ENCODE measurements around the gene GGCX.
A peak's percentile ranks its signal among the peaks of the same experiment; 100 is the strongest.
"Not testable (repeated sequence)": the region's sequence is repeated elsewhere in the genome, so short reads cannot be mapped to it uniquely, and the experiment has no call there.

The GGCX gene

DNA sequence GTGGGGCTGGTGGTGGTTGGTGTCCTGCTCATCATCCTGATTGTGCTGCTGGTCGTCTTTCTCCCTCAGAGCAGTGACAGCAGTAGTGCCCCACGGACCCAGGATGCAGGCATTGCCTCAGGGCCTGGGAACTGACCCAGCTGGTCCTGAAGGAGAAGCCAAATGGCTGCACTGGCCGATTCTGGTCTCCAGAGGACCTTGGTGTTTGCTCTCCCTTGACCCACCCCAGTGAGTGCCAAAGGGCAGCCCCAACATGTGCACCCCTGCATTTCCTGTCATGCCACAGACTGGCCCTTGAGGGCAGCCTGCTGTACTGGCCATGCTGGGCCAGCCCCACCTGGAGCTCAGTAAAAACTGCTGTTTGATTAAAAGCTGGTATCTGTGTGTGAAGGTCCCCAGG, 31.7 kb upstream of the GGCX start:
- no peak for DNase-seq

DNA sequence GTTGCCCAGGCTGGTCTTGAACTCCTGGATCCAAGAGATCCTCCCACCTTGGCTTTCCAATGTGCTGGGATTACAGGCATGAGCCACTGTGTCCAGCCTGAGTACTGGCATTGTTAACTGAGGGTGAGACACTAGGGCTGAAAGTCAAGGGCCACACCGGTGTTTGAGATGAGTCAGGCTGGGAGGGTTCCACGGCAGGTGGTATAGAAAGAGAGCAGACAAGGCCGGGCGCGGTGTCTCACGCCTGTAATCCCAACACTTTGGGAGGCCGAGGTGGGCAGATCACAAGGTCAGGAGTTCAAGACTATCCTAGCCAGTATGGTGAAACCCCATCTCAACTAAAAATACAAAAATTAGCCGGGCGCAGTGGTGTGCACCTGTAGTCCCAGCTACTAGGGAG, 31.0 kb upstream of the GGCX start:
- not testable (repeated sequence) for DNase-seq

DNA sequence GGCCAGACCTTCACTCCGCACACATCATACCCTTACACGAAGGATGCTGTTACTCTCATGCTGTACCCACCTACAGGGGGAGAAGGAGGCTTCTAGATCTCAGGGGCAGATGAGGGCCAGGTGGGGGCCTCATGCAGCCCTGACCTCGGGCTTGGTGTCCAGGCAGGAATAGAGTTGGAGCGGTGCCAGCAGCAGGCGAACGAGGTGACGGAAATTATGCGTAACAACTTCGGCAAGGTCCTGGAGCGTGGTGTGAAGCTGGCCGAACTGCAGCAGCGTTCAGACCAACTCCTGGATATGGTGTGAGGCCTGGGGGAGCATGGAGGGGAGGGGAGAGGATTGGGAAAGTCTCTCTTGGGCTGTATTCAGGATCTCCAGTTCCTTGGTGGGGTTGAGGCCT, 30.3 kb upstream of the GGCX start:
- no peak for DNase-seq

DNA sequence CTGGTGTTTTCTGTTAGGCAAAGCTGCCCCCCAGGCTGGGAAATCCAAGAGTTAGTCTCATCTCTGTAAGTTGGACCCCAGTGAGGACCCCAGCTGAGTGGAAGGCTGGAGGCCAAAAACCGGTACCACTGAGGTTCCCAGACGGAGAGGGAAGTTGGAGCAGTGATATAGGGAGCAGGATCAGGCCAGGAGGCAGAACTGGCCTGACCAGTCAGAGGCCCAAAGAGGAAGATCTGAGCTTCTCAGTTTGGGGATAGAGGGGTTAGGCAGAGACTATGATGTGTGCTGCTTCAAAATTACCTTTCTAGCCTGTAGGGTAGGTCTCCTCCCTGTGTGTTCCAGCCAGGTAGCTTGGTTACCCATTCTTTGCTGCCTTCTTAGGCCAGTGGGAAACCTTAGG, 29.7 kb upstream of the GGCX start:
- DNase-seq: no peak

DNA sequence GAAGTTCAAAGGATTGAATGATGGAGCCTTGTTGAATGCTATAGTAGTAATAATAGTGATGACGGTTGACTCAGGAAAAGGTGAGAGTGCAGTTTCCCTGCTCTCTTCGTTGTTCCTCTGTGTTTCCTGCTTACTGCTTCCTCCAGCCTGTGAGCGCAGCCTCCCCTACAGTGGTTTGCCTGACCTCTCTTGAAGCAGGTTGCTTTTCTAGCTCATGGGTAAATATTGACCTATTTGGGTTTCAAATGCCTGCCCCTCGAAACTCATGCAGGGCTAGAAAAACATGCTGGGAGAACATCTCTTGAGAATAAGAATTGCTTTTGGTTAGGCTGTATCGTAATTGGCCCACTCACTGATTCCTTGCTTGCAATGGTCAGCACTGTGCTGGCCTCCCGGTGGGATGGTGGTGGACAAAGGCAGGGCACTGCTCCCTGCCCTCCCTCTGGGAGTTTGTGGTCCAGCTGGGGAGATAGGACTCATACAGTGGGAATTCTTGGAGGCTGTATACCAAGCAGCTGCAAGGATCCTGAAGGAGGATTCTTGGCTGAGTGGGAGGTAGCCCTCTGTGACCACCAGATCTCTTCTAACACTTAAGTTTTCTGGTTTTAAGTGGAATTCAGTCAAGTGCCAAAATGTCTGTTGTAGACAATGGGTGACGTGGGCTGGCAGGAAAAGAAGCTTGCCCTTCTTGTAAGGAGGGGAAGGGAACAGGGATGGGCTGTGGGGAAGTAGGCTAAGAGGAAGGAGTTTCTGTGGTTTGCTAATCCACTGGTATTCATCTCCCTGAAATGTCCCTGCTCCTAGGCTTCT, 28.9 kb upstream of the GGCX start:
- no peak for DNase-seq

DNA sequence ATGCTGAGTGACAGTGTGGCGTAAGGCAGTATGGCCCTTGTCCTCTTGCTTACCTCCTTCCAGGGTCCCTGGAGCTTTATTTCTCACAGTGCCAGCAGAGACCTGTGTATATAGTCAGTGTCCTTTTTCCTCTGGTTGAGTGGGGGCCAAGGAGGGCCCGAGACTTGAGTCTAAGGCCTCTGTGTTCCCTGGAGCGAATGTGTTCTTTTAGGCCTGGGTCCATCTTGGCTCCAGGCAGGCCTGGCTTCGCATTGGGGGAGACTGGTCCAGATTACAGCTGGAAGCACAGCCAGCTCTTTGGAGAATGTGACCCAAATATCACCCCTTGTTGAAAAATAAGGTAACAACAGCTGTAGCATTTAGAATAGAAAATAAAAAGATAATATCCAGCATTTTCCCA, 27.9 kb upstream of the GGCX start:
- DNase-seq: no peak

DNA sequence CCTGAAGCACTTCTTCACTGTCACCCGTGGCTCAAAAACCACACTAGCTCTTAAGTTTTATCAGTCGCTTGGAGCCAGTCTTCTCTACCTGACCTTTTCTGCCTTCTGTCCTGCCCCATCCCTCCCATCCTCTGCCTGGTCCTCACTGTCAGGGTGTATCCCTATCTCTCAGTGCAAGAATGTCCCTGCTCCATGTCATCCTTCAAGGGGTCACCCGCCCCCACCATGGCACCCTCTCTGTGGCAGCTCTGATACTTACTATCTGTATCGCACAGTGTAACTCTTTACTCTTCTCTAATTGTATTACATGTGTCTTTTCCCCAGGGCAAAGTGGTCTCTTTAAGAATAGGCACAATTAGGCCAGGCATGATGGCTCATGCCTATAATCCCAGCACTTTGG, 27.4 kb upstream of the GGCX start:
- DNase-seq: no peak

DNA sequence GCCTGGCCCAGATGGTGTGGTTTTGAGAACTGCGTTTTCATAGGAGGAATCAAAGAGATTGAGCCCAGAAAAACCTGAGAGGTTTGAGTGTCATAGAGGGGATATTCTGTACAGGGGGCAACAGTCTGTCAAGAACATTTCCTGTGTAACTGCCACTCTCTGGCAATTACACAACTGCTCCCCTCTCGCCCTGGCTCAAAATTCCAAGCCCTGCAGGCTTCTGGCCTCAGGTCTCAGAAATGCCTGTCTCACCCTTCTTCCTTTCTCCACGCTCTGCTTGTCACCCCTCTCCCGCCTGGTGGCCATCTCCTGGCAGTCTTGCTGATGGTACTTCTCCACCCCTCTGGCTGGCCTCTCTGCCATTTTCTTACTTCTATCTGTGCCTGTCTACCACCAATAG, 26.9 kb upstream of the GGCX start:
- no peak for DNase-seq

DNA sequence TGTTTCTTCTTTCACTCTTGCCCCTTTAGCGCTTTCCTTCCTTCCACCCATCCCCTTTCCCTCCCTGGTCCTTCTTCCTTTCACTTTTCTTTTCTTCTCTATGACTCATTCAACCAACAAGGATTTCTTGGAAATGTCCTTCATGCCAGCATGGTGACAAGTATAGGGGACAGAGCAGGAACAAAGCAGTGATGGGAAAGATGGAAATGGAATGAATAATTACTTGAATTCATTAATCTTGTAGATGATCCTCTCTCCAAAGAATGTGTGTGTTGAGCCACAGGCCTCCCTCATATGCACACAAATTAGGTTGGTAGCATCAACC, 24.4 kb upstream of the GGCX start:
- DNase-seq: no peak

DNA sequence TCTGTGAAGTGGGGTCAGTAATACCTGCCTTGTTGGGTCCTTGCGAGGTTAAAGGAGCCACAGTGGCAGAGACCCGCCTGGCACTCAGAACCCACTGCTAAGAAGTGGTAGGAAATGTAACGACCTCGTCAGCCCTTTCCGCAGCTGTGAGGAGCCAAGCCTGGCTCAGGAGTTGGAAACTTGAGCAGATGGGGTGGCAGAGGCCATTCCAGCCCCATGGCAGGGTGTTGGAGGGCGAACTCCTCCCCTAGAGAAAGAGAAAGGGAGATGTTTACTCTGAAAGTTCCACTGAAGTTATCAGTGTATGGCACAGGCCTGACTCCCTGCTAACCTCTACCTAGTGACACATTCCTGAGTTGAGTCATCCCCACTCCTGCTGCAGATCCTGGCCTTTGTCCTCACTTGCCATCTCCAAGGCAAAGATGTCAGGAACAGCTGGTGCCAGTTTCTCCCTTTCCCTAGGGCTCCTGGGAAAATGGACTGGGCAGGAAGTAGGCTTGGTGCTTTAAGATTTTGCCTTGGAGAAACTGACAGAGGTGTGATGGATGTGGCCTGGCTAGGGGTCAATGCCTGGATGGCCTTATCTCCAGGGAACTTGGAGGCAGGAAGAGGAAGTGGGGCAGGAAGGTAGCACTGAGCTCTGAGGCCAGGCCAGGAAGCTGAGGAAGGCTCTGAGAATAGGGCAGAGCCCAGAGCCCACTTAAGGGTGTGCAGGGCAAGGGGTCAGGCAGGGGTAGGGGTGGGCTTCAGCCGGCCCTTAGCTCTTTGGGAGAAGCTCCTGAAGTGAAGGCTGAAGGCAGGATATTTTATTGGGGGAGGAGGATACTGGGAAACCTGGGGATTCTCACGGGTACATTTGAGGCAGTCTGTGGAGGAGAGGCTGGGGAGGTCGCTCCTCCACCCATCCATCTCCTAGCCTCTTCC, 23.8 kb upstream of the GGCX start:
- peak; percentile 33 for DNase-seq

DNA sequence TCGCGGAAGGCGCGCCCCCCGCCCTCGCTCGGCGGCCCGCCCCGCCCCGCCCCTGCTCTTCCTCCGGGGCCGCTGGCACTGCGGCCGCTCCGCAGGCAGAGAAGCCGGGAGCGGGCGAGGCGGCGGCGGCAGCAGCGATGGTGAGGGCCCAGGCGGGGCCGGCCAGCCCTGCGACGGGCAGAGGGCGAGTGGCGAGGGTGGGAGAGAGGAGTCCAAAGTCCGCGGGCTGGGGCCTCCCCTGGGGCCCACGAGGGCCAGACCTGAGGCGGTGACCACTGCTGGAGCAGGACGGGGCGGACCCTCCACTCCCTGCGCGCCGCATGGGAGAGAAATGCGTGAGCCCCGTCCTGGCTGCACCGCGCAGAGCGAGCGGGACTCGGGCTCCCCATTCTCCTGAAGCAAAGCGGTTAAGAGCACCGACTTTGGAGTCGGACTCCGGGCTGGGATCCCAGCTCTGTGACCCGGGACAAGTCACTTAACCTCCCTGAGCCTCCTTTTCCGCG, 23.1 kb upstream of the GGCX start, which contains the start of gene VAMP5:
TSS of gene VAMP5 (plus strand) at position 78 of the 503 bp plus-strand sequence. CDS start at position 138, 60 bp downstream.
- no peak for DNase-seq

DNA sequence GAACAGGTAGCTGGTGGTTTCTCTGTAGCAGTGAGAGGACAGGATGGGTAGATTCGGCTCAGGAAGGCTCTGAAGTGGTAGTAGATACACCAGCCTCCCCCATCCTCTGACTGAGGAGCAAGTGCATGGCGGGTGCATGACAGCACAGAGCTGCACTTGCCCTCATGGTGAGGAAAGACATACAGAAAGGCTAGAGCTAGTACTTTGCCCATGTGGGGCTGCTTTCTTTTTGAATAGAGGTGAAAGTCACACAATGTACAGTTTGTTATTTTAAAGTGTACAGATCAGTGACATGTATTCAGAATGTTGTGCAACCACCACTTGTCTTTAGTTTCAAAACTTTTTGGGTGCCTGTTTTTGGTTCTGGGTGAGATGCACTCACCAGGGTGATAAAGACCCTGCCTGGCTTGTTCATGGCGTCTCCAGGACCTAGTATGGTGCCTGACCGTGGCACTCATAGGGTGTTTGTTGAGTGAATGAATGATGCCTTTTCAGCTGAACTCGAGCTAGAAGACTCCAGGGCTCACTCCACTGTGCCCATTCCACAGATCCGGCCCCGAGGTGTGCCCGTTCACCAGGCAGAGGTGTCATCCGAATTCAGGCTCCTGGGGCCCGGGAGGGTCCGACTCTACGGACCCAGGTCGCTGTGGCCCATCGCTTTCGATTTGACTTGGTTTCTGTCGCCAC, 22.5 kb upstream of the GGCX start:
- no peak for DNase-seq

DNA sequence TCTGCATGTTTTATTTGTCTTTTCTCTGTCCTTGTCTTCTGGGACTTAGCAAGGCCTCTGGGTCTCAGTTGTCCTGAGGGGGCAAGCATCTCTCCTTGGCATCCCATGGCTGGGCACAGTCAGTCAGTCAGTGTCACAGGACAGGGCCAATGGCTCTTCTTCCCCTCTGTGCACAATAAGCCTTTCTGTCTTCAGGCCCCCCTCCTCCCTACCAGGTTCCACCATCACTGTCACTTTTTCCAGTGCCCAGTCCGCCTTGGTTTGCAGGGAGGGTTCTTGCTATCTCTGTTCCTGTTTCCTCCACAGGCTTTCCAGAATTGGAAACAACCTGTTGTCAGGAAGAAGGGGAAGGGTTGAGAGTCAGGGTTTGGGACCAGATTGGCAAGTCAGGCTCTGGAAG, 21.2 kb upstream of the GGCX start:
- DNase-seq: no peak

DNA sequence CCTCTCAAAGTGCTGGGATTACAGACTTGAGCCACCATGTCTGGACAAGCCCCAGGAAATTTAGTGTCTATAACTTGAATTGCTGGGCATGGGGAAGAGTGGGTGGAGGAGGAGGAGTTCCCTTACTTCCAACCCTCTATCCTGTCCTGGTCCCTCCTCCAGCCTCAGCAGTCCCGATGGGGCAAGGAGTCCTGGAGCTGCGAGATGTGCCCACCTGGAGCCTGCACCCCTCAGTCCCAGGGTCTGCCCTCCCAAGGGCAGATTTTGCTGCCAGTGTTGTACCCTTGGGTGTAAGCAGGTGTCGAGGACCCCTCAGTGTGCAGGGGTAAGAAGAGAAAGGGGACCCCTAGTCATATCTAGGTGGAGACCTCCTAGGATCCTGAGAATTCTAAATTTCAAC, 18.9 kb upstream of the GGCX start:
- no peak for DNase-seq

DNA sequence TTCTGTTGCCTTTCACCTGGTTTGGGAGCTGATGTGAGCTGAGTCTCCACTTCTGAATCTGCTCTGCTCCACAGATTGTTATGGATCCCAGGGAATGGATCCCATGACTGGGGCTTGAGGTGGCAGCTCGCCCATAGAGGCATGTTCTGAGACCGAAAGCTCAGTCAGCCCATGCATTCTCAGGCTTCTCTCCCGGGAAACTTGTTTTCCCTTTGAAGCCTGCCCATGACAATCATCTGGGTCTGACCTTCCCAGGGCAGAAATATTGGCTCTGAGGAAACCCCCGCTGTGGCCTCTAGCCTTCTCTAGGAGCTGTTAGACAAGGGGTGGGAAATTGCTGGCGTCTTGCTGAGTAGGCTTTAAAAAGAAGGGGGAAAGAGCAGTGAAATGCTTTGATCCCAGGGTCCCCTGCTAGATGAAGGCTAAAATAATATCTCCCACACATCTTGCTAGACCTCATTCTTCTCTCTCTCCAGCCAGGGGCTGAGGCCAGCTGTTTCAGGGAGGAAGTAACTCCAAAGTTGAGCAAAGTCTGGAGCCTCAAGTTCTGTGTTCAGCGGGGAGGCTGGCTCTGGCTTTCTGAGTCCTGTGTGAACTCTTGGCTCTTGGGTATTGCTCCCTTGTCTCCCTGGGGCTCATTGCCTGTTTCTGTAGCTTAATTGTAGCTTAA, 18.1 kb upstream of the GGCX start:
- no peak for DNase-seq

DNA sequence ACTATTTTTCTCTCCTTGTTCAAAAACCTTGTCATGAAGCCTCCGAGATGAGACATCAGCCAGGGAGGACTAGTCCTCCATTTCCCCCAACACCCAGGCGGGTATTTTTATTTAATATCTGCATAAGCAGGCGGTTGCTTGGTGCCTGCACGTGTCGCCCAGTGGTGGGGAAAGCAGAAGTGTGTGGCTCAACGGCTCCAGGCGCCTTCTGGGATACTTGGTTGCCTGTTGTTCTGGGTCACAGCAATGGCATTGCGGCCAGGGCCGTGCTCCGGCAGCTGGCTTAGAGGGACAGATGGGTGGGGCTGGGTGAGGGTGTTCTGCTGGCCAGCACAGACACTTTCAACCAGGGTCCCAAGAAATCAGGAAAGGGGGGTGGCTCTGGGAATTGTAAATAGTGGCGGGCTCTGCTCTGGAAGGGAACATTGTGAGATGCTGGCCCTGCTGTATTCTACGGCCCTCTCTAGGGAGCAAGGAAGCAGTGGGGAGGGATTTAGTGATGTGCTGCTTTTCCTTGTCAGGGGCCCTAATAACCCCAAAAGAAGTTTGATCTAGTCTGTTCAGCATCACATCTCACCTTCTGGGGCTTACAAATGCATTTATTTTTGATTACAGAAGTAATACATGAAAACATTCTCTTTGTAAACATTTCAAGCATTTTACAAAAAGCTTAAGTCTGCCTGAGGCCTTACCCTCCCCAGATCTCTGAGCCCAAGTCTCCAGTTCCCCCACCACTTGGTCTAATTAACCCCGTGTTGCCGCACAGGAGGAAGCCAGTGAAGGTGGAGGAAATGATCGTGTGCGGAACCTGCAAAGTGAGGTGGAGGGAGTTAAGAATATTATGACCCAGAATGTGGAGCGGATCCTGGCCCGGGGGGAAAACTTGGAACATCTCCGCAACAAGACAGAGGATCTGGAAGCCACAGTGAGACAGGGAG, 17.2 kb upstream of the GGCX start:
- no peak for DNase-seq

DNA sequence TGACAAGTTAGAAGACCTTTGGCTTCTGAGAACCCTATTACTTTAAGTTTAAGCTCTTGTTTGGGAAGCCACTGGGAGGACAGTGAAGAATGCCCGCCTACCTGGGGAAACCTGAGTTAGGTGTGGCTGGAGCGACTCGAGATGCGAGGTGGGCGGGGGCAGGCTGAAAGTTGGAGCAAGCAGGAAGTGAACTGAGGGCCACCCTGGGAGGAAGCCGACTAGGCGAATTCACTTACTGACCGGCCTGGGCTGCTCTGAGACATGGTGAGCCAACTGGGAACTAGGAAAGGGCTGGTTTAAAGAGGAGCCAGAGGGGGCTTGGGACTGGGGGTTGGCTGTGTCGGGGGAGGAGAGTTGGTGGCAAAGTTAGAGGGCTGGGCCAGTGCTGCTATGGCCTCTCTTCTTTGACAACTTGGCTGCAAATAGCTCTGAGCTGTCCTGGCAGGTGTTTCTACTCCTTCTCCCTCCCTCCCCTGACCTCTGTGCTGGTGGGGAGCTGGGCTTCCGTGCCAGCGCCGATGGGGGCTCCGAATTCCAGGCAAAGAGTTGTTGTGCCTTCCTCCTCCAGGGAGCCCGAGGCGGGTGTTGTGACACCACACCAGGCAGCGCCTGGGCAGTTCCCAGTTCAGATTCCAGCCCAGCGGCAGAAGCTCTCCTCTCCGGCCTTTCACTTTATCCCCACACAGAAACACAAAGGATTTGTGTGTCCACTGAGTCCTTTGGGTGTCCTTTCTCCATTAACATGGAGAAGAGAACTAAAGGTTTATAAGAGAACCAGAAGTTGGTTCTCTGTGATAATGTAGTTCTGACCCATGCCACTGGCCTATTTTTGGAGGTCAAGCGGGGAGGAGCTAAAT, 16.3 kb upstream of the GGCX start, which contains the start of gene VAMP8:
TSS of gene VAMP8 (plus strand) at position 201 of the 857 bp plus-strand sequence. CDS start at position 262, 61 bp downstream.
- DNase-seq: peak; percentile 64

DNA sequence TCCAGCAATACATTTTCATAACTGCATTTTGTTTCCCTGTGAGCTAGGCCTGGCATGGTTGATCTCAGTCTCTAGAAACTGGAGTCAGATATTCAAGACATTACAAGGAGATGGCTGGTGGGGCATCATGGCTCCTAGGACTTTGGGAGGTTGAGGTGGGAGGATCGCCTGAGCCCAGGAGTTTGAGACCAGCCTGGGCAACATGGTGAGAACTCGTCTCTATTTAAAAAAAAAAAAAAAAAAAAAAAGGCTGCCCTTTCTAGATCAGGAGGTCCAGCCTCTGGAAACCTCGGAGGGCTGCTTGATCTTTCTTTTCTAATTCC, 15.7 kb upstream of the GGCX start:
- no peak for DNase-seq

DNA sequence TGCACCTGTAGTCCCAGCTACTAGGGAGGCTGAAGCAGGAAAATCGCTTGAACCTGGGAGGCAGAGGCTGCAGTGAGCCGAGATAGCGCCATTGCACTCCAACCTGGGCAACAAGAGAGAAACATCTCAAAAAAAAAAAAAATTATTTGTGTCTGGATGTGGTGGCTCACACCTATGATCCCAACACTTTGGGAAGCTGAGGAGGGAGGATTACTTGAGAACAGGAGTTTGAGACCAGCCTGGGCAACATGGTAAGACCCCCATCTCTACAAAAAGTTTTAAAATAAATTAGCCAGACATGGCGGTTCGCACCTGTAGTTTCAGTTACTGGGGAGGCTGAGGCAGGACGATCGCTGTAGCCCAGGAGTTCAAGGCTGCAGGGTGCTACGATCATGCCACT, 14.4 kb upstream of the GGCX start:
- no peak for DNase-seq

DNA sequence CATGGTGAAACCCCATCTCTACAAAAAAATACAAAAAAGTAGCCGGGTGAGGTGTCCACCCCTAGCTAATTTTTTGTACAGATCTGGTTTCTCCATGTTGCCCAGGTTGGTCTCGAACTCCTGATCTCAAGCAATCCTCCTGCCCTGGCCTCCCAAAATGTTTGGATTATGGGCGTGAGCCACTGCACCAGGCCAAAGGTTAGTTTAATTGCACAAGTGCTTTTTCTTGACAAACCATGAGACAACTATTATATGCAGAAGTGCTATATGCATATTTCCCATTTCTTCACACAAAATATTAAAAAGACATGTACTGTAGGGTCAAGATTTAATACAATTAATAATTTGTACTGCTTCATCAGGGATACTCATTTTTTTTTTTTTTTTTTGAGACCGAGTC, 5.0 kb upstream of the GGCX start:
- no peak for DNase-seq

DNA sequence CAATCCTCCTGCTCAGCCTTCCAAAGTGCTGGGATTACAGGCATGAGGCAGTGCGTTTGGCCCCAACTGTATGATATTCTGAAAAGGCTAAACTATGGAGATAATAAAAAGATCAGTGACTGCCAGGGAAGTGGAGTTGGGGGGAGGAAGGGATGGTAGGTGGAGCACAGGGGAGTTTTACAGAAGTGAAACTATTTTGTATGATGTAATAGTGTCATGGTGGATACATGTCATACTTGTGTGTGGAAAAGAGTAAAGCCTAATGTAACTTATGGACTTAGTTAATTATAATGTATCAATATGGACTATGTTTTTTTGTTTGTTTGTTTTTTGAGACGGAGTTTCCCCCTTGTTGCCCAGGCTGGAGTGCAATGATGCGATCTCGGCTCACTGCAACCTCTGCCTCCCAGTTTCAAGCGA, 2.9 kb upstream of the GGCX start:
- no peak for DNase-seq
